DND-41 (cell line): ENCODE measurements around the gene BRINP3.

ENCODE experiments used
- ATAC-seq: fragments of 200-7000 bp; cut with Tn5 transposase; 3 replicates; pipeline ENCODE4 v1.9.1; 2021; ENCODE audit warnings: low read depth; ENCODE audit not compliant: insufficient read depth
- DNase-seq: peaks from one replicate; pipeline ENCODE4 v3.0.0-alpha.2; 2020
- H2AFZ ChIP-seq: 2 replicates; pipeline ENCODE4 v1.6.0; 2012; ENCODE audit warnings: low read depth, low read length
- H3K27ac ChIP-seq: 2 replicates; pipeline ENCODE4 v1.5.1; 2012; ENCODE audit warnings: low read length, inconsistent platforms
- H3K27me3 ChIP-seq: fragments of 200-600 bp; sonication (generic); 2 replicates; pipeline ENCODE4 v1.6.0; 2012; ENCODE audit warnings: low read length, mild to moderate bottlenecking, inconsistent platforms; ENCODE audit not compliant: insufficient read depth, poor library complexity
- H3K36me3 ChIP-seq: 2 replicates; pipeline ENCODE4 v1.5.1; 2012; ENCODE audit warnings: low read length, inconsistent platforms; ENCODE audit not compliant: insufficient read depth
- H3K4me1 ChIP-seq: 2 replicates; pipeline ENCODE4 v1.5.1; 2012; ENCODE audit warnings: mild to moderate bottlenecking, low read length; ENCODE audit not compliant: insufficient read depth
- H3K4me2 ChIP-seq: 2 replicates; pipeline ENCODE4 v1.6.0; 2012; ENCODE audit warnings: mild to moderate bottlenecking, moderate library complexity, low read length, inconsistent platforms; ENCODE audit not compliant: insufficient read depth
- H3K4me3 ChIP-seq, 2 experiments: fragments of 200-600 bp in 1 of 2; shearing (Covaris generic) in 1 of 2; 2 replicates each; pipeline ENCODE4 v1.5.1; 2012 to 2016; ENCODE audit warnings: inconsistent platforms in 2 of 2, low read length in 2 of 2, mild to moderate bottlenecking in 2 of 2, low read depth in 1 of 2, moderate library complexity in 1 of 2
- H3K79me2 ChIP-seq: 2 replicates; pipeline ENCODE4 v1.6.0; 2012; ENCODE audit warnings: low read length, inconsistent platforms; ENCODE audit not compliant: insufficient read depth
- H3K9ac ChIP-seq: 2 replicates; pipeline ENCODE4 v1.6.0; 2012; ENCODE audit warnings: low read depth, mild to moderate bottlenecking, inconsistent platforms, low read length, moderate library complexity
- H3K9me3 ChIP-seq: 2 replicates; pipeline ENCODE4 v1.5.1; 2012; ENCODE audit warnings: low read length, moderate library complexity, mild to moderate bottlenecking, inconsistent platforms; ENCODE audit not compliant: insufficient read depth, severe bottlenecking
- H4K20me1 ChIP-seq: 2 replicates; pipeline ENCODE4 v1.6.0; 2012; ENCODE audit warnings: low read length; ENCODE audit not compliant: insufficient read depth
- CTCF ChIP-seq: IDR thresholded peaks from 2 replicates; pipeline ENCODE4 v1.5.1; 2012; ENCODE audit warnings: borderline replicate concordance, low read length, moderate library complexity, mild to moderate bottlenecking; ENCODE audit not compliant: poor library complexity, severe bottlenecking; ENCODE audit errors: extremely low read depth
- EZH2 ChIP-seq: IDR thresholded peaks from 3 replicates; pipeline ENCODE4 v1.6.1; 2012; ENCODE audit warnings: borderline replicate concordance, low read depth, mild to moderate bottlenecking, moderate library complexity, low read length, inconsistent platforms; ENCODE audit not compliant: severe bottlenecking

BRINP3 gene

GRCh38 chr1:190367200-190367599, 110.5 kb downstream of the BRINP3 start:
- Histone ChIP-seq H3K9ac (no peak overlapping the region), H3K4me2 (no peak overlapping the region), H3K4me1 (no peaks in the 10 kb centered on the region), H3K27ac (no peak overlapping the region), H3K36me3 (no peaks in the 10 kb centered on the region), H4K20me1 (no peaks in the 10 kb centered on the region), H3K9me3 (peaks cover 3% of the 10 kb centered on the region), H3K27me3 (no peaks in the 10 kb centered on the region), H3K79me2 (no peaks in the 10 kb centered on the region), H2AFZ (no peak overlapping the region), H3K4me3 (no peak overlapping the region)
- TF ChIP-seq CTCF, result no peak
- no peak for TF ChIP-seq EZH2
- DNase-seq, result no peak
- ATAC-seq, result no peak

- Histone ChIP-seq H3K4me1 (no peaks in the 10 kb centered on the region), H3K9me3 (peaks cover 3% of the 10 kb centered on the region), H3K27ac (no peak overlapping the region), H3K4me3 (no peak overlapping the region), H4K20me1 (no peaks in the 10 kb centered on the region), H3K27me3 (no peaks in the 10 kb centered on the region), H3K9ac (no peak overlapping the region), H3K79me2 (no peaks in the 10 kb centered on the region), H3K4me2 (no peak overlapping the region), H2AFZ (no peak overlapping the region), H3K36me3 (no peaks in the 10 kb centered on the region)
- TF ChIP-seq EZH2 (no peak), CTCF (no peak)
- no peak for DNase-seq
- no peak for ATAC-seq
Observed at GRCh38 chr1:190365283-190365682, 112.4 kb downstream of the BRINP3 start.

GRCh38 chr1:190353538-190354101, 124.0 kb downstream of the BRINP3 start:
- no peak for ATAC-seq
- Histone ChIP-seq H3K4me2 (no peak overlapping the region), H3K4me1 (no peaks in the 10 kb centered on the region), H3K9me3 (no peaks in the 10 kb centered on the region), H2AFZ (no peak overlapping the region), H3K79me2 (no peaks in the 10 kb centered on the region), H3K36me3 (no peaks in the 10 kb centered on the region), H3K9ac (no peak overlapping the region), H4K20me1 (no peaks in the 10 kb centered on the region), H3K27me3 (no peaks in the 10 kb centered on the region), H3K4me3 (no peak overlapping the region), H3K27ac (no peak overlapping the region)
- no peak for DNase-seq
- no peak for TF ChIP-seq EZH2

GRCh38 chr1:190344454-190344853, 133.2 kb downstream of the BRINP3 start:
- H3K9me3 ChIP-seq, result no peaks in the 10 kb centered on the region
- H3K79me2 ChIP-seq, result no peaks in the 10 kb centered on the region
- no peak overlapping the region for H3K4me3 ChIP-seq
- H3K4me2 ChIP-seq, result no peak overlapping the region
- no peaks in the 10 kb centered on the region for H3K27me3 ChIP-seq
- no peak for TF ChIP-seq CTCF
- no peak for TF ChIP-seq EZH2
- ATAC-seq (no peak), DNase-seq (no peak)
- no peak overlapping the region for H3K27ac ChIP-seq
- H3K4me1 ChIP-seq, result no peaks in the 10 kb centered on the region
- no peaks in the 10 kb centered on the region for H3K36me3 ChIP-seq
- H4K20me1 ChIP-seq, result no peaks in the 10 kb centered on the region
- no peak overlapping the region for H2AFZ ChIP-seq
- H3K9ac ChIP-seq, result no peak overlapping the region
